GM19372 (cell line): ENCODE results near the gene CFAP161.

Experiments
- ATAC-seq: cut with Tn5 transposase; IDR thresholded peaks from one replicate; pipeline ENCODE4 v1.9.1; 2021; ENCODE audit warnings: mild to moderate bottlenecking, low read depth, moderate library complexity; ENCODE audit not compliant: unreplicated experiment

The CFAP161 gene

DNA sequence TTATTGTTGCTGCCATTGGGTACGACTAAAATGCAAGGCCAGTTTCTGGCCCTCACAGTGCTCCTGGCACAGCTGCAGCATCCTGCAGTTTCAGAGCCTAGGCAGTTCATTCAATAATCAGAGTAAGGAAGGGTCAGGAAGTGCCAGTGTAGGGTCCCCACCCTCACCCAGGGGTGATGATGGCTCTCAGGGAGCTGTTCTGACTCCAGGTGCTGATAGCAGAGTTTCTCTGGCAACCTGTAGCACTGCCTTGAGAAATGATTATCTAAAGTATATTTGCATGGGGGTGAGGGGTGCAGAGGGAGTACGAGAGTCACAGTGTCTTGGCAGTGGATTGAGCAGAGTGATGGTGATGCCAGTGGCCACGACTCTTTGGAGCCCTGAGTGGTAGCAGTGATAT lies 47.1 kb downstream of the CFAP161 start:
- no peak for ATAC-seq

DNA sequence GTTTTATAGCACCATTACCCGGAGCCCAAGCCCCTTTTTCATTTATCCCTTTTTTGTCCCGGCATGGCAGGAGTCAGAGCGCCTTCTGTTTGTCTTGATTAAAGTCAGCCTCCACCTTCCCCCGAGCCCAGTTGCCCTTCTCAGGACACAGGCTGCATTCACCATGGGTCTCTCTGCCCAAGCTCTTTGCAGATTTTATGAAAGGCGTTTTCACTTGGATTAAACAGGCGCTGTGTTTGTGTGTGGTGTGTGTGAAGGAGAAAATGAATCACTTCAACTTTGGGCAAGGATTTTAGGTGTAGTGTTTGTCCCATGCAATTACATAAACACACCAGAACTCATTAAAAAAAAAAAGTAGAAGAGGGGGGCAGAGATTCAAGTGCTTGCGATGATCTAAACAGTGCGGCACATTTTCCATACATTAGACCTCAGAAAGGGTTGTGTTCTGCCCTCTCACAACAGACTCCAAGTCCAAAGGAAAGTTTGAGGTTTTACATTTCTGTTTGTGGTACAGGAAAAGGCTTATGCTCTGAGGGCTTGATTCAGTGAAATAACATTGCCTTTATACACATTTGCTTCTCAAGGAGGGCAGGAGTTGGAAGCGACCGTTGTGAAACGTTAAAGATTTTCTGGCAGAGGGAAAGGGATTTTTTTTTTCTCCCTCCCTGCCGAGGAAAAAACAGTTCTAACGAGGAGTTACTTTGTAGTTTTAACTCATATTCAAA lies 48.1 kb downstream of the CFAP161 start:
- ATAC-seq, result no peak

DNA sequence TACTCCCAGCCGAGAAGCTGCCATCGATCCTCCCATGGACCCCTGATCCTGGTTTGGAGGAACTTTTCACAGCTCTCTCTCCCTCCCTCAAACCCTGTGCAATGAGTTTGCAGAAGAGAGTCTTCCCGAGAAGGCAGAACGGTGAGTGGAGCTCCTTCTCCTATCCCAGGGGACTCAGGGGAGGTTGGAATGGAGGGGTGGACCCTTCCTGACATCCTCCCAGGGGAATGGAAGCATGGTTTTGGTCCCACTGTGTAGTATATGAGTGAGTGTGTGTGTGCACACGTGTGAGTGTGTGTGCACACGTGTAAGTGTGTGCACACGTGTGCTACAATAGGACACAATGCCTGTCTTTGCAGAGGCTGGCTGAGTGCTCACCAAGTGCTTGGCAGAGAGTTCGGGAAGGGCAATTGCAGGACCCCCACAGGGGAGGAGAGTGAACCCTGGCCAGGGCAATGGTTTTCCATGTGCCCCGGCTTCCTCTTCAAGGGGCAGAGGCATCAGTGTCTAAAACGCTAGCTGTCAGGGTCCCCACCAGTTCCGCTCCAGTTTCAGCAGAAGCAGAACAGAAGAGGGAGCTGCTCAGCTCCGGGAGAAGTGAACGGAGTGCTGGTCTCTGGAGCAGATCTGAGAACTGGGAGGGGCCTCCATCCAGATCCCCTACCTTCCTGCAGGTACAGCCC lies 48.8 kb downstream of the CFAP161 start:
- ATAC-seq, result no peak

DNA sequence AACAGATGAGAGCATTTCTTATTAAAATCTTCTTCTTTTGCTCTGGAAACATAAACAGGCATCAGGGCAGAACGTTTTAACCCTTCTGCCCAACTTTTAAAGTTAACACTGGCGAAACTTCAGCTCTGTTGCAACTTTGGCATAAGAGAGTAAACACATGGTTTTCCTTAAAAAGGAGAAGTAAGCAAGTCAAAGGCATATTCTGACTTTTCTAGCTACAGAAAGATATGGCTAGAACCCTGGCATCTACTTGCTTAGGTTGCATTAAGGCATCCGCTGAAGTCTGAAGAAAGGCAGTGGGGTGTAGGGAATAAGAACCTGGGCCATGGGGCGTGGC lies 49.3 kb downstream of the CFAP161 start:
- no peak for ATAC-seq

DNA sequence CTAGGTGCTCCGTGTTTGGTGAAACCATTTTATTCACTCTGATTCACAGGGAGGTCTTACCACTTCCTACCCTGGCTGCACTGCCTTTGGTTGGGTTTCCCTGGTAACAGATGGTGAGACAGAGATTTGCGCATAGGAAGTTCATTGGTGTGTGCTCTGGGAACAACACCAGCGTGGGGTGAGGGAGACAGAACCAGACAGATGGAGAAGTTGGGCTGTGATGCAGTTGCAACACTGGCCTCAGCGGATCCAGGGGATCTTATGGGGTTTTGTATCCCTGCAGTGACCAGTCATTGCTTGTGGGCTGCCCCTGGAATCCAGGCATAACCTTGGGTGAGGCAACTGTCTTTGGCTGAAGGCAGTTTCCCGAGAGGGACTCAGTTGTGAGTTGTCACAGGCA lies 50.1 kb downstream of the CFAP161 start:
- ATAC-seq, result no peak

DNA sequence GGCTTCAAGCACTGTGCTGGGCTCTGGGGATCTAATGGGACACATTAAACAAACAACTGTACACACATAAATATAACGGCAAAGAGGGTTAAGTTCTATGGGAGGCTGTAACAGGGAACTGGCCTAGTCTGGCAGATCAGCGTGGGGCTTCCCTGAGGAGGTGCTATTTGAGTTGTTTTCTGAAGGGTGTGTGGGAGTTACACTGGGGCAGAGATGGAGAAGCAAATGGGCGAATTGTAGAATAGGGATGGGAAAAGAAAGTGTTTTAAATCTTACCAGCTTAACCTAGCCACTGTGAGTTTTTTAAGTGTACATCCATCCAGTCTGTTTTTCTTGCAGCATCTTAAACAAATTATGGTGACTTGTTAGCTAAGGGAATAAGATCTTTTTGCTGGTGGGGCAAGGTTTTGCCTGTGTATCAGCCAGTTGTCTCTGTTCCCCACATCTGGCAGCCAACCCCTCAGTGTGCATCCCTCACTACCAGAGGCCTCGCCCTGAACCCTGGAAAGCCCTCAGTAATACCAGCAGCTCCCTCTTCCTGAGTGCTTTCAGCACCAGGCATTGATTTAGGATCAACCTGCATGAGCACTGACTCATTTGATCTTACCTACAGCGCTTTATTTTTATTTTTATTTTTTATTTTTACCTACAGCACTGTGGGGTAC lies 51.7 kb downstream of the CFAP161 start:
- ATAC-seq, result no peak

DNA sequence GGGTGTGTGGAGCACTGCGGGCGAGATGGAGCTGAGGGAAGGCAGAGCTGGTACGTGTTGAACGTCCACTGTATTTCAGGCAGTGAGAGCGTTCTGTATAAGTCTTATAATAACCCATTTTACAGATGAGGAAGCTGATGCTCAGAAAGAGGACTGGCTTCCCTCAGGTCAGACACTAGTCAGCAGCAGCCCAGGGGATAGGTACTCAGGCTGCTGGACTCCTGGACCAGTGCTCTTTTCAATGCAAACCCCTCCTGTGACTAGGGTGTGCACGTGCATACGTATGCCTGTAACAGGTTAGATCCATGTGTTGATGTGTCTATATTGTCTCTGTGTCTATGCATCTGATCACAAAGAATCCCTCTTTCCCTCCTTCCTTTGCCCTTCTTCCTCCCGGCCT lies 54.3 kb downstream of the CFAP161 start:
- no peak for ATAC-seq

DNA sequence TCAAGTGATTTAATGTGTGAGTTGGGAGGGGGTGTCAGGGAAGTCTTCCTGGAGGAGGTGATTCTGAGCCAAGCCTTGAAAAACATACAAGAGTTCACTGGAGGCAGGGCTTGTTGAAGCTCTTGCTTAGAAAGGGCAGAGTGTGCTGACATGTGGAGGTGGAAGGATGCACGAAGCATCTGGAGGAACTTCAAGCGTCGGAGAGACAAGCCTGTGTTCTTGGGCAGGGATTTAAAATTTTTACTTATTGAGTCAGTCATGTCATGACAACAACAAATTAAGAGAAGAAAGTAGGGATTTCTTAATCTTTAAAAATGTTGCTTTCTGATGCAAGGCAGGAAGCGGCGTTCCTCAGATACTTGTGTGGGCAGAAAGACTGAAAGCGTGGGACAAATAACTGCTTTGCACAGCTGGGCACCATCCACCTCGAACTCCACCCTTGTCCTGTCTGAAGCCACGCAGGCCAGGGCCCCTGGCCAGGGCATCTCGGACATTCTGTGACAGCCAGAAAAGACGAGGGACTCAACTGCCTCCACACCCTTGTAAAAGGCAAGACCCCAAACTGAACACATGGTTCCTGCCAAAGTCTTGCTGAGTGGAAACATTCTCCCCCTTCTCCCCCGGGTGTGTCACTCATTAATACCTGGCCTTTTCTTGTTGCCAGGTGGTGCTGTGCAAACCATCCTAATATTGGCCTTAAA lies 55.7 kb downstream of the CFAP161 start:
- ATAC-seq, result no peak

DNA sequence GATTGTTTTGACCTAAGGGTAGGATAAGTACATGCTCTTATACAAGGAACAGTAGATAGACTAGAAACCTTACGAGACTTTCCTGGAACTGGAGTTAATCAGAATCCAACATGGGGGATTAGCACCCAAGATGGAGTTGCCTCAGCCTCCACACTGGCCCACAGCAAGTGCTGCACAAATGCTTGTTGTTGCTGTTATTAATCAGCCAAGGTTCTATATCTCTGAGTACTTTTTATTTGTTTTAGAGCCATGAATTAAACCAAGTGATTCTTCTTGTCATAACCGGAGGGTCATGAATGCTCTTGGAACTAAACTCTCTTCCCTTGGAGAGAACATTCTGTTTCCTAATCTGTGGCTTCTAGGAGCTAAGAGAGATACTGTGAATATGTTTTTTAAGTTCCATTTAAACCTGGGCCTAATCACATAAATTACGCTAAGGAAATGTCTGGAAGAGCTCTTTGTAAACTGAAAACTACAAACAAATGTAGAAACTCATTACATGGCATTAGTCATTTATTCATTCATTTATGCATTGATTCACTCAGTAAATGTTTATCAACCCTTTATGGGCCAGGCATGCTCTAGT lies 56.9 kb downstream of the CFAP161 start:
- no peak for ATAC-seq

DNA sequence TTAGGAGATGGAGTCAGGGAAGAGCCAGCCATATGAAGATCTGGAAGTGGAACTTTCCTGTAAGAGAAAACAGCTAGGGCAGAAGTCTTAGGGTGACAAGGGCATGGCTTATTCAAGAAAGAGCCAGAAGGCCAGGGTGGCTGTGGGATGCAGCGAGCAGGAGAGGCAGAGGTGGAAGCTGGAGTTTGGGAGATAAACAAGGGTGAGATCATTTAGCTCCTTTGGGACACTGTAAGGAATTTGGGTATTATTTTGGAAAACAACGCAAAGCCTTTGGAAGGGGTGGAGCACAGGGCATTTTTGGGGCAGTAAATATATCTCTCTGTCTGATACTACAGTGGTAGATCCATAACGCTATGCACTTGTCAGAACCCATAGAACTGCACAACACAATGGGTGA lies 57.6 kb downstream of the CFAP161 start:
- no peak for ATAC-seq

DNA sequence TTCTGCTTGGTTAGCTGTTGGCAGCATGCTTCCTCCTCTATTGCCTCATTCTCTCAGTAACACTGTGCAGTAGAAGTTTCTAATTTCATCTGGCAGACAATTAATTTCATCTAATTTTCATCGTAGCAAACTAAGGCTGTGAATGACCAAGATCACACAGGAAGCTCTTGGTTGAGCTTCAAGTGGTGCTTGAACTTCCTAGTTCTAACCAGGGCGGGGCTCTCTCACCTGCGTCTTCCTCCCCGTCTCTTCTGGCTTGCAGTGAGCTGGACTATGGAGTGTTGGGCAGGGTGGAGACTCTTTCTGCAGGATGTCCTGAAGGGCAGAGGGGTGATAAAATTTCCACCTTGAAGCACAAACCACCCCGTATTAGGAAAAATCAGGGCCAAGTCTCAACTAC lies 60.7 kb downstream of the CFAP161 start:
- no peak for ATAC-seq

DNA sequence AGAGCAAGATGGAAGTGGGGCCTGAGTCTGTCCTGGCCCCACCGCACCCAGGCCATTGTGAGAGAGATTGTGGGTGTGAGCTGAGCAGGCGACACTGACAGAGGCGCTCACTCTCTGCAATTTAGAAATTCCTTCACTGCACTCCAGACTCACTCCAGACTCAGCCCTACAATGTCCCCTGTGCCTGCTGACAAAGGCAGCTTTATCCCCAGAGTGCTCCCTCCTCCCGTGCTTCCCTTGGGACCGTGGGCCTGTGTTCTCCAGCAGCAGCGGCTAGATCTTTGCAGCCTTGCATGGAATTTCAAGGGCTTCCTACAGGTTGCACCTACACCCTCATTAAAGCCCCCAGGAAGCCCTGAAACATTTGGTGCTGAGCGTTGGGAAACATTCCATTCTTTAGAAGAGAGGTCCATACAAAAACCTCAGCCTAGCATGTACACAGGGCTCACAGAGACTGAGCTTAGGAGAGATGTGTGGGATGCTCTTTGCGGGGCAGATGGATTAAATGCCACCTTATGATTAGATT lies 61.3 kb downstream of the CFAP161 start:
- no peak for ATAC-seq

DNA sequence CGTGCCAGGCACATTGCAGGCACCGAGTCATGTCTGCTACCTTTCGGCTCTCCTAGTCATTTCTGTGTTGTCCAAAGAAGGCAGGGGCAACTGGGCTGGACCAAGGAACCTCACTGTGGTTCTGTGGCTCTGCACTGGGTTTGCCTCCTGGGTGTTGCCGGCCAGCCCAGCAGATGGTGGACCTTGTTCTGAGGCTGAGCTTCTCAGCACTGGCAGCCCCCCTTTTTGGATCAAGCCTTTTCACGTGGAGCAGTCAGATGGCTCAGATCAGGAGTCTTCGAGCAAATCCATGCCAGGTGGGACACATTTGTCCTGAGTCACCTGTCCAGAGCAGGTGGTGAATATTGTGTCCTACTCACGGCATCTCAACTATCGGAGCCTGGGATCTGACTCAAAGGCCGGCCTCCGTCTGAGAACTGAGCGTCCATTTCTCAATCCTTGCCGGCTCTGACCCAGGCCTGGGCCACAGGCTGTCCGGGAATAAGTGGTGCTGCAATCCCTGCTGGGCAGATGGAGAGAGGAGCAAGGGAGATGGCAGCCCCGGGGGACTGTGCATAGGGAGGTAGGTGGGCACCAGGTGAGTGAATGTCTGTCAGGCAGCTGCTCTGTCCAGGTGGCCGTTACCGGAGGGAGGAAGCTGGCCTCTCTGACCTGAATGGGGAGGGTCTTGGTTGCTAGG lies 62.6 kb downstream of the CFAP161 start, which contains the start of gene IL16:
Gene IL16, plus strand, starts transcription at position 304 of the 679 bp plus-strand sequence. CDS start 28,521 bp downstream, outside the sequence.
- no peak for ATAC-seq

DNA sequence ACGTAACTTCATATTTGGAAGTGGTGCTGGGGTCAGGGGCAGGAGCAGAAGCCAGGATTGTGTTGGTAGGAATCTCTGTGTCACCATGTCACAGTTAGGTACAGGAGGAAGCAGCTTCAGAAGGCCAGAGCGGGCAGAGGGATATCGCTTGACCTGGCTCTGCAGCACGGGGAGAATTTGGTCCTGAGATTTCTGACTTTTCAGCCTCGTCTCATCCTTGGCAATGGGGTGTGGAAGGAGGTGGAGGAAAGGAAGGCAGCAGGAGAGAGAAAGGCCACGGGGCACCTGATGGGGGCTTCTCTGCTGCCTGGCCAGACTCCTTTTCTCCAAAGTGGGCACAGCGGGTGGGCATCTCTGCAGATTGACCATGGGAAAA lies 63.2 kb downstream of the CFAP161 start:
- ATAC-seq, result no peak

DNA sequence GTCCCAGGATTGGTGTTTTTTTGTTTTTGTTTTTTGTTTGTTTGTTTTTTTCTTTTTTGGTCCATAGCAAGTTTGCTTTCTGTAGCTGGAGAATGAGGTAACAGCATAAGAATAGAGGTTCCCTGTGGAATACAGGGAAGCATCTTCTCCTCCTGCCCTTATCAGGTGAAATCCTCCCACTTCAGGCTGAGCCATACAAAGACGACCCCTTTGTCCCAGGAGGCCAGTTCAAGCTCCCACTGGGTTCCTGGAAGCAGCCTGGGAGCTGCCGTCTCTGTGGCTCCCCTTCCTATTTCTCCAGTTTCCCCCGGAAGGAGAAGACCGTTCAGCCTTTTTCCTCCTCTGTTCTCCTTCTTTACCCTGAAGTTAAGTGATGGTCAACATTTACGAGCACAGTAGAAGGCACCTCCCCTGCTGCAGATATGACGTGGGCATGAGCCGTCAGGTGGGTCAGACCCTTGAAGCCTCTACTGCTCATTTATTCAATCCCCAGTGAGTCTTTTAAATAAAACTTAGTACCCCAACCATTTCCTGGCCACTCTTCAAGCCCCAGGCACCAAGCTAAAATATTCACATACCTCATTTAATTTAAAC lies 63.7 kb downstream of the CFAP161 start:
- no peak for ATAC-seq
